ENCODE data around the gene AMZ1.
"Not testable (repeated sequence)": the region's sequence is repeated elsewhere in the genome, so short reads cannot be mapped to it uniquely, and the experiment has no call there.

Gene AMZ1

GRCh38 chr7:2667843-2668242, 20.2 kb upstream of the AMZ1 start:
- DNase-seq: no peak

DNA sequence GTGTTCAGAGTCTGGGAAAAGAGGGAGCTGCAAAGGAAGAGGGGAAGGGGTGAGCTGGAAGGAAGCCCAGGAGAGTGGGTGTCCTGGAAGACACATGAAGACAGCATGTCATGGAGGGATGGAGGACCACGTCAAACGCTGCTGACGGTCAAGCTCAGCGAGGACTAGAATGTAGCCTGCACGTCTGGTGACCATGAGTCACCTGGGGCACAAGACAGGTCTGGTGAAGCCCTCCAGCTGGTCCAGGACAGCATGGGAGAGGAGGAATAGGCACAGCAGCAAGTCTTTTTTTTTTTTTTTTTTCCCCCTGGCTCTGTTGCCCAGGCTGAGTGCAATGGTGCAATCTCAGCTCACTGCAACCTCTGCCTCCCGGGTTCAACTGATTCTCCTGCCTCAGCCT, 19.6 kb upstream of the AMZ1 start:
- no peak for DNase-seq

GRCh38 chr7:2670171-2670570, 17.8 kb upstream of the AMZ1 start:
- no peak for DNase-seq

- DNase-seq: peak in 42 of 58 donors; percentile 9 to 72 (median 38)
Measured at GRCh38 chr7:2670720-2671391, 17.1 kb upstream of the AMZ1 start.

- not testable (repeated sequence) for DNase-seq
Measured at GRCh38 chr7:2673214-2673613, 14.8 kb upstream of the AMZ1 start.

DNA sequence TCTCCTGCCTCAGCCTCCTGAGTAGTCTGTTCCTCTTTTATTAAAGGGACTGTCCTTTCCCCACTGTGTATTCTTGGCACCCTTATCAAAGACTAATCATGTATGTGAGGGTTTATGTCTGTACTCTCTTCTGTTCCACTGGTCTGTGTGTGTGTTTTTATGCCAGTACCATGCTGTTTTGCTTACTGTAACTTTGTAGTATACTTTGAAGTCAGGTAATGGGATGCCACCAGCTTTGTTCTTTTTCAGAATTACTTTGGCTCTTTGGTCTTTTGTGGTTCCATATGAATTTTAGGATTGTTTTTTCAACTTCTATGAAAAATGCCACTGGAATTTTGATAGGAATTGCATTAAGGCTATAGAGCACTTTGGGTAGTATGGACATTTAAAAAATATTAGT, 14.1 kb upstream of the AMZ1 start:
- DNase-seq: no peak

- DNase-seq: no peak
Measured at GRCh38 chr7:2675256-2675764, 12.7 kb upstream of the AMZ1 start.

GRCh38 chr7:2676576-2676975, 11.4 kb upstream of the AMZ1 start:
- not testable (repeated sequence) for DNase-seq

GRCh38 chr7:2678454-2678853, 9.5 kb upstream of the AMZ1 start:
- not testable (repeated sequence) for DNase-seq

DNA sequence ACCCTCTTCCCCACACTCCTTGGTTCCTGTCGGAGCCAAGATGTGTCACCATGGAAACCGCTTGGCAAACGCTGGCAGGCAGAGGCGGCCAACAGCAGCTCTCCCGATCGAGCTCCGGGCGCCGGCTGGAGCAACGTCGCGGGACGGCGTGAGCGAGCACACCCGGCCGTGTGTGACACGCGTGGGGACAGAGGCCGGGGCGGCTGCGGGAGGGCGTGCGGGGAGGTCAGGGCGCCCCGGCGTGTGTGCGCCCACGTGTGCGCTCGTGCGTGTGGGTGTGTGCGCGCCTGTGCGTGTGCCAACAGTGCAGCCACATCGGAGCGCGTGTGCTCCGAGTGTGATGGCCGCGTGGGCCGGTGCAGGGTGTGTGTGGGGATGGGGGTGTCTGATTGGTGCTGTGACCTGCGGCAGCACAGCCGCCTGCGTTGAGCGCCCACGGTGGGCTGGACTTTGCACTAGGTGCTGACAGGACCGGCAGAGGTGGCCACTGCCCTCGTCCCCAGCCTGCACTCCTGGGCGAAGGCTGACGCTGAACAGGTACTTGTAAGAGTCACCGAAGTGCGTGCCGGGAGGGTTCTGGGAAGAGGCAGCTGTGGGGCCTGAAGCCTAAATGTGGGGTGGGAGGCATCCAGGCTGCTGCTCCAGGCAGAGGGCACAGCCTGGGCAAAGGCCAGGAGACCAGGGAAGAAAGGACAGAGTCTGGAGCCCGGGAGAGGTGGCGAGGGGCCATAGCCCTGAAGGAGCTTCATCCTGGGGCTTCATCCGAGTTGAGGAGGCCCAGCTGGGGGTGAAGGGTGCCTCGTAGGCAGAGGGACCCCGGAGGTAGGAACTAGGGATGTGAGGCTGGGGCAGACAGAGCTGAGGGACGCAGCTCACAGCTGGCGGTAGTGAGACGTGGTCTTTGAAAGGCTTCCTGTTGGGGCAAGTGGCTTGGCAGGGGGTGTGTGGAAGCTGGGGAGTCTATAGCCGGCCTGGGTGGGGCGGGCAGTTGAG, 8.6 kb upstream of the AMZ1 start:
- peak in 7 of 58 donors; percentile 22 to 45 (median 29) for DNase-seq

DNA sequence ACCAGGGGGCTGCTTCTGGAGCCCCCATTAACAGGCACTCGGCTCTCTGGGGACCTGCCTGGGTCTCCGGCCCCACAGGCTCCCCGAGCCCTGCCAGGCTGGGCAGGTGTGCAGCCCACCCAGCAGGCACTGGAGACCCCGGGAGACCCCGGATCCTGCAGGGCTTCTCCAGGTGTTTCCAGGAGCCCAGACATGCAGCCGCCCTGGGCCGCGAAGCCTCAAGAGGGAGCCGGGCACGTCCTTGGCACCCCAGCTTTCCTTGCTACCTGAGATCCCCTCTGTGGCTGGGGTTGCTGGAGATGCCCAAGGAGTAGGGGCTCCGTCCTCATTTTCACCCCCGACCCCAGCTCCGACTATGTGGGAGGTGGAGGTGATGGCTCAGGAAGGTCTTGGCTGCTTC, 7.7 kb upstream of the AMZ1 start:
- DNase-seq: no peak

DNA sequence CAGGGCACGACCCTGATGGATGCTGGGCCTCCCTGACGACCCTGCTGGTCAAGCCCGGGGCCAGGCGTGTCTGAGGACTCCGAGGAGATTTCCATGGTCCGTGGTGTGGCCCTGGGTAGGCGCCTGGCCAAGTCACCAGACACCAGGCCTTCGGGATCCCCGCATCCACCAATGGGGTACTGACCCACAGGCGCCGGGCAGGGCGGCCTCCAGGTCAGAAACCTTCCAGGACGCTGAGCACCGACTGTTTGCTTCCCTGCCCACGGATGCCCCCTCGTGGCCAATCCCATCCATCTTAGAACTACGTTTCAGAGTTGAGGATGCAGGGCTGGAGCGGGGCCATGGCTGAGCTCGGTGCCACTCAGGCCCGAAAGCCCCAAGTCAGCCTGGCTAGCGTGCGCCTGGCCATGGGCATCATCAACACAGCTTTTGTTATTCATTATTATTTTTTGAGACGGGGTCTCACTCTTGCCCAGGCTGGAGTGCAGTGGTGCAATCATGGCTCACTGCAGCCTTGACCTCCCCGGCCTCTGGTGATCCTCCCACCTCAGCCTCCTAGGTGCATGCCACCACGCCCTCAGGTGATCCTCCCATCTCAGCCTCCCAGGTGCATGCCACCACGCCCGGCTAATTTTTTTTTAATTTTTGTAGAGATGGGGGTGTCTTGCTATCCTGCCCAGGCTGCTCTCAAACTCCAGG, 7.1 kb upstream of the AMZ1 start:
- peak in 54 of 58 donors; percentile 13 to 91 (median 72) for DNase-seq

DNA sequence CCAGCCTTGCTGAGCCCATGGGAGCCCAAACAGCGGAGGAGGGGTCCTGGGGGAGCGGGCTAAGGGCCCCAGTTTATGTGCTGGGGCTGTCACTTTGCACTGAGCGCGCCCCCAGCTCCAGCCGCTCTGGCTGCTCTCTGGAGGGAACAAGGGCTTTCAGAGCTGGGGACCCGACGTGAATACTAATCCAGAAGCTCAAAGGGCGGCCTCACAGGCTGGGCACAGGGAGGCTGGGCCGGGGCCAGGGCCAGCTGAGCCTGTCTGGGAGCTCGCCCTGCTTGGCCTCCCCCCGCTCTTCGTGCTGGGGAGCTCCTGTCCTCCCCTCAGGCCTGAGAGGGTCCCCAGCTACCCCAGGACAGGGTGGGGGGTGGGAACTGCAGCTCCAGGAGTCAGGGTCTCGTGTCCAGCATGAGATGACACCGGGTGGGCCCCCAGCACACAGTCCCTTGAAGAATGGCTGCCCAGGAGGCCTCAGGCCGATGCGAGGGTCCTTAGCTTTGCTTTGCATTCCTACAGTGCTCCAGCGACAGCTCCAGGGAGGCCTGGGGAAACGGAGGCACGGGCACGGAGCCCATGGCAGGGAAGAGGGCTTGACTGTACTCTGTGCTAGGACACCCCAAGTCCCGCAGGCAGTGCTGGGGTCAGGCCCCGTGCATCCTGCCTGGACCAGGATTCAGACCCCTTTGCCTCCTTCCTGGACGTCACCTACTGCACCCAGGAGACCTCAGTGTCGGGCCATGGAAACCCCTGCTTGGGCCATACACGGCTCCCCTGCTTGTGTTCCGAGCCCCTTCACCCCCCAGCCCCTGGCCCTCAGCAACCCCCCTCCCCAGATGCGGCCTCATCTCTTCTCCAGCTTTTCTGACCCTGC, 5.8 kb upstream of the AMZ1 start:
- peak in 57 of 58 donors; percentile 29 to 97 (median 86) for DNase-seq

- no peak for DNase-seq
Measured at GRCh38 chr7:2684501-2684900, 3.5 kb upstream of the AMZ1 start.

- DNase-seq: no peak
Measured at GRCh38 chr7:2686101-2686500, 1.9 kb upstream of the AMZ1 start.

GRCh38 chr7:2687338-2687869, 598 bp upstream of the AMZ1 start:
- peak in 7 of 58 donors; percentile 19 to 54 (median 37) for DNase-seq

- DNase-seq: peak in 27 of 58 donors; percentile 18 to 68 (median 37)
Measured at GRCh38 chr7:2688409-2689342, 674 bp downstream of the AMZ1 start.

DNA sequence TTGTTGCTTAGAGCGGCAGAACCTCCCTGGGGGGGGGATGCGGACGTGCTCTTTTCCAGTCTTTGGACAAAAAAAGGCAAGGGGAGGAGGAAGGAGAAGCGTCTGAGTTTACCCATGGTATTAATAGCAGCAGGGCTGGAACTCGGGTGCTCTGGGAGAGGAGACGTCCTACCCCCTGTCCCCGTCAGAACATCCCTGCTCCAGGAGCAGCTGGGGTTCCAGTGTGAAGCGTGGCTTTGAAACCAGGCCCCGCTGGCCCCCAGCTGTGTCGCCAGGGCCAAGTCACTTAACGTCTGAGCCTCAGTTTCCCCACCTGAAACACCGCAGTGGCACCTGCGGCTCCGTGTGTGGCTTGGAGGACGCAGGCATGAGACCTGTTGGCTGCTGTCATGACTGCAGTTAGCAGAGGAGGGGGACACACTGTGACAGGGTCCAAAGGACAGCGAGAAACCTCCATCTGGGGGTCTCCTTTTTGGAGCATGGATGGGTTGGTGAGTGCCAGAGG, 1.4 kb downstream of the AMZ1 start:
- no peak for DNase-seq

All from anterior cingulate cortex (tissue), 58 donors.